Ovary (tissue), 9 donors: ENCODE data around the gene NELFB. TPM values are rescaled to one million over a fixed set of nuclear protein-coding genes. Genes with fewer than 3 reads are reported as not detected.

Experiments
- DNase-seq, 5 donors: peaks; one replicate each; pipeline ENCODE4 v3.0.0-alpha.2; 2019 to 2020
- H3K27ac ChIP-seq, 2 donors: fragments of 200-600 bp; one replicate each; pipeline versions ENCODE4 v1.5.1 to v1.8.0; 2019 to 2022
- H3K27me3 ChIP-seq: fragments of 200-600 bp; one replicate; pipeline ENCODE4 v1.8.0; 2022
- H3K36me3 ChIP-seq: fragments of 200-600 bp; sonication (generic); one replicate; pipeline ENCODE4 v1.5.1; 2019
- H3K4me1 ChIP-seq: one replicate; pipeline ENCODE4 v1.8.1; 2013; ENCODE audit warnings: mild to moderate bottlenecking, moderate library complexity; ENCODE audit not compliant: insufficient read depth
- H3K4me3 ChIP-seq: fragments of 200-600 bp; sonication (generic); one replicate; pipeline ENCODE4 v1.5.1; 2017
- H3K9me3 ChIP-seq, 2 donors: fragments of 200-600 bp in 1 of 2; sonication (generic) in 1 of 2; one replicate each; pipeline versions ENCODE4 v1.5.1 to v1.8.1; 2013 to 2019; ENCODE audit warnings: mild to moderate bottlenecking in 1 of 2, moderate library complexity in 1 of 2
- CTCF ChIP-seq, 3 donors: fragments of 450-650 bp in 2 of 3; fragments of 200-600 bp in 1 of 3; IDR thresholded peaks; one replicate each; pipeline versions ENCODE4 v1.5.1 to v1.8.0; 2016 to 2022; ENCODE audit warnings: antibody characterized with exemption in 3 of 3, mild to moderate bottlenecking in 1 of 3
- EP300 ChIP-seq: sonication (generic); formaldehyde crosslinking; IDR thresholded peaks from one replicate; pipeline ENCODE4 v1.6.1; 2017; ENCODE audit warnings: antibody characterized with exemption
- POLR2A ChIP-seq: fragments of 450-650 bp; IDR thresholded peaks from one replicate; pipeline ENCODE4 v1.6.1; 2017; ENCODE audit warnings: antibody characterized with exemption, mild to moderate bottlenecking, moderate library complexity
- WGBS, 3 donors: extraction: QIAGEN DNeasy Blood & Tissue Kit in 1 of 3; methylation state at CpG; one replicate each; pipeline versions ENCODE4 v1.1.5 to v1.1.7; 2013 to 2017; 5-methylcytosine and 5-hydroxymethylcytosine counted together
- intact Hi-C, 4 donors: fragments of 100-400 bp; cut with DNase I; formaldehyde crosslinking; loops; one replicate each; pipeline versions ENCODE4 v1.11.0 to v1.15.1; 2022 to 2023
- polyA plus RNA-seq, 2 donors: library from polyadenylated mRNA; stranded (reverse); fragments of 200-250 nt in 1 of 2; fragments of 350-450 nt in 1 of 2; fragmentation: Illumina TruSeq in 1 of 2; extraction: RNeasy Lipid Tissue Mini Kit (QIAGEN cat#74804) in 1 of 2; gene quantifications; one replicate each; pipeline ENCODE4 v1.2.3, GENCODE V29; 2013 to 2014
- total RNA-seq, 7 donors: library from RNA; depleted of rRNA in 2 of 7; stranded (reverse); fragments of >200 nt in 2 of 7; fragmentation: NEBNext Ultra II Directional in 3 of 7; extraction: Animal tissue kit (Norgen Biotek cat#: 25700) in 3 of 7; gene quantifications; one replicate each; pipeline versions ENCODE4 v1.1.0 to v1.2.4, GENCODE V29; 2016 to 2023
- donor health status: DM: no; HTN: no; CAD: no; lungs with moderate emphysema.
- donor health status: DM: no; HTN: no; CAD: no.
- donor health status: Bipolar disorder and iron deficiency.
- donor health status: DM: yes; HTN: yes; CAD: no.
- donor health status: DM: no; HTN: no; CAD: no.
- donor health status: DM: yes; HTN: yes; CAD: no.

NELFB gene
- total and polyA plus RNA-seq, 9 donors = 10.9 to 56.6 (median 44.5) TPM

GRCh38 chr9:137223078-137223970, 31.8 kb upstream of the NELFB start:
- 1% methylated on average over 36 to 63 of the region's 63 CpGs for WGBS, 3 donors
- peaks cover 3% of the 10 kb centered on the region for H3K27me3 ChIP-seq
- TF ChIP-seq POLR2A = peak; percentile 26
- TF ChIP-seq EP300 = no peak
- intact Hi-C loops = loop anchor here in 1 of 4 donors (10.0 kb wide), 1 partner anchor 439 kb away; no protein-coding TSS in a partner anchor
- H3K4me3 ChIP-seq = peak overlapping the region; percentile 50
- peak overlapping the region in 1 of 2 donors; percentile 62 for H3K27ac ChIP-seq
- H3K9me3 ChIP-seq = no peaks in the 10 kb centered on the region
- peaks cover 6% of the 10 kb centered on the region for H3K4me1 ChIP-seq
- peak; percentile 98 for DNase-seq
- H3K36me3 ChIP-seq = no peaks in the 10 kb centered on the region

DNA sequence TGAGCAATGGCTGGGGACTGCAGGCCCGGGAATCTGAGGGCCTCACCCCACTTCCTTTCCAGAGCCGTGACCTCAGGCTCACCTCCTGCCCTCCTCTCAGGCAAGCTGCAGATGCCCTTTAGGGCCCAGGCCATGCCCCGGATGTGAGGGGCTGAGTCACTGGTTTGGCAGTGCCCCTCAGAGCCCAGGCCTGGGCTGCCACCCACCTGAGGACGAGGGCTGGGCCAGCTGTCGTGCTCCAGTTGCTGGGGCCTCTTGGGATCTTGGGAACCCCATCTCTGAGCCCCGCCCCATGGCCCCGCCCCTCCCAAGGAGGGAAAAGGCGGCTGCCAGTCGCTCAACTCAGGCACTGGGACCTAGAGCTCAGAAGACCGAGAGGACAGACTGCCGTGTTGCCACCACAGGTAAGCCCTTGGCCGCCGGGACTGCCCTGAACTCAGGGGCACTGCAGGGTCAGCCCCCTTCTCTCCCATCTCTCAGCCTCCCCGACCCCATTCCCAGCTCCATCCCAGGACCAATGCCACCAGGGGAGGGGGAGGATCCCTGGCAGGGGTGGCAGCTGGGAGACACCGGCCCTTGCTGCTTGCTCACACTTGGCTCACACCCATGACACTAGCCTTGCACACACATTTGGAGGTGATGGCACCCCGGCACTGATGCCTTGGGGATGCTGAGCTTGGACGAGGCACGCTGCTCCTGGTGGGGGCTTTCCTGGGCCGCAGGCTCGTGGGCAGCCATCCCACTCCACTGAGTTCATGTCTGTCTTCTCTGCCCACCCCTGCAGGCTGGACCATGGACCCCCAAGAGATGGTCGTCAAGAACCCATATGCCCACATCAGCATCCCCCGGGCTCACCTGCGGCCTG, 30.1 kb upstream of the NELFB start, which contains the start of gene CYSRT1:
Gene CYSRT1 (plus strand): TSS at position 345 of the 865 bp plus-strand sequence. CDS start 448 bp downstream, at position 793.
- WGBS, 3 donors = 41 to 54% (median 46%) methylated on average over 22 to 23 of the region's 23 CpGs
- H3K4me1 ChIP-seq = peaks cover 6% of the 10 kb centered on the region
- intact Hi-C loops = loop anchor here in 3 of 4 donors (5.0 to 10.0 kb wide), 3 partner anchors 98 to 440 kb away; no protein-coding TSS in a partner anchor

GRCh38 chr9:137225699-137226331, 29.3 kb upstream of the NELFB start:
- H3K4me1 ChIP-seq = peaks cover 6% of the 10 kb centered on the region
- DNase-seq = no peak
- no peak overlapping the region for H3K27ac ChIP-seq
- no peaks in the 10 kb centered on the region for H3K9me3 ChIP-seq
- TF ChIP-seq CTCF (IDR thresholded peaks at IDR 0.05) = no peak
- no peak for TF ChIP-seq POLR2A
- TF ChIP-seq EP300 = no peak
- WGBS, 3 donors = 73 to 79% (median 74%) methylated on average over 18 to 21 of the region's 21 CpGs
- H3K36me3 ChIP-seq = no peaks in the 10 kb centered on the region
- intact Hi-C loops = loop anchor here in 3 of 4 donors (5.0 to 10.0 kb wide), 3 partner anchors 99 to 441 kb away; no protein-coding TSS in a partner anchor
- peaks cover 11% of the 10 kb centered on the region for H3K27me3 ChIP-seq
- no peak overlapping the region for H3K4me3 ChIP-seq

More for the DNA sequence above, 30.1 kb upstream of the NELFB start, which contains the start of gene CYSRT1:
- Histone ChIP-seq H3K9me3 (no peaks in the 10 kb centered on the region), H3K27ac (no peak within 1 kb of the TSS), H3K4me3 (peak within 1 kb of the TSS; percentile 50), H3K27me3 (peaks cover 7% of the 10 kb centered on the region), H3K36me3 (no peaks in the 10 kb centered on the region)
- no peak for DNase-seq
- TF ChIP-seq EP300 (no peak), POLR2A (no peak), CTCF (IDR thresholded peaks at IDR 0.05) (no peak)

DNA sequence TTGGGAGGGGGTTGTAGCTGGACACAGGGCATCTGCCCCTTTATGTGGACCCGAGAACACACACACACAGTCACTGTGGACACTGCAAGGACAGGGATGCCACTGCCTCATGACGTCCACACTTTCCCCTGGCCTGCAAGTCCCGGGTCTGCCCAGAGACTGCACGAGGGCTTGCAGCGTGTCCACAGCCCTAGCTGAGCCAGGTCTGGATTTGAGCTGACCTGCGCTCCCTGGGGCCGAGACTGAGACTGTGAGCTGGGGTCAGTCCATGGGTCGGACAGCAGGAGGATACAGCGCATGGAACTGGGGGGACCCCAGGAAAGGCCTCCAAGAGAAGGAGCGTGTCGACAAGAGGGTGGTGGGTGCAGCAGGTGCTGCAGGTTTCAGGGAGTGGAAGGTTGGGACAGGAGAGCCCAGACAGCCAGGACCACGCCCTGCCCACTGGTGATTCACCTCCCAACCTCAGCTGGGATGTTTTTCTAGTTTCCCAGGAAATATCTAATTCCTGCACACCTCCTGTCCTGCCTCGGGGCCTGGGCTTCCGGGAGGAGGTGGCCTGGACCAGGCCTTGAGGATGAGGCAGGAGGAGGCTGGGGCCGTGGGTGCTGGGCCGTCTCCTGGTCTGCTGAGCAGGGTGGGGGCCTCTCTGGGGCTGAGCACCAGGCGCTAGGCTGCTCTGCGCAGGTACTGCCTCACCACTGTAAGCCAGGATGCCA, 28.6 kb upstream of the NELFB start:
- DNase-seq = no peak
- Histone ChIP-seq H3K4me3 (no peak overlapping the region), H3K27ac (no peak overlapping the region), H3K4me1 (peaks cover 6% of the 10 kb centered on the region), H3K27me3 (peaks cover 12% of the 10 kb centered on the region), H3K36me3 (no peaks in the 10 kb centered on the region), H3K9me3 (no peaks in the 10 kb centered on the region)
- WGBS, 3 donors = 55 to 65% (median 61%) methylated on average over 18 of the region's 18 CpGs
- intact Hi-C loops = loop anchor here in 3 of 4 donors (5.0 to 10.0 kb wide), 3 partner anchors 99 to 442 kb away; no protein-coding TSS in a partner anchor
- TF ChIP-seq EP300 (no peak), POLR2A (no peak), CTCF (IDR thresholded peaks at IDR 0.05) (no peak)
